ENCODE results near the gene PRKAR1B.

Gene PRKAR1B

GRCh38 chr7:716636-717035, 10.4 kb downstream of the PRKAR1B start:
- DNase-seq: no peak

GRCh38 chr7:716222-716621, 10.9 kb downstream of the PRKAR1B start:
- DNase-seq: no peak

DNA sequence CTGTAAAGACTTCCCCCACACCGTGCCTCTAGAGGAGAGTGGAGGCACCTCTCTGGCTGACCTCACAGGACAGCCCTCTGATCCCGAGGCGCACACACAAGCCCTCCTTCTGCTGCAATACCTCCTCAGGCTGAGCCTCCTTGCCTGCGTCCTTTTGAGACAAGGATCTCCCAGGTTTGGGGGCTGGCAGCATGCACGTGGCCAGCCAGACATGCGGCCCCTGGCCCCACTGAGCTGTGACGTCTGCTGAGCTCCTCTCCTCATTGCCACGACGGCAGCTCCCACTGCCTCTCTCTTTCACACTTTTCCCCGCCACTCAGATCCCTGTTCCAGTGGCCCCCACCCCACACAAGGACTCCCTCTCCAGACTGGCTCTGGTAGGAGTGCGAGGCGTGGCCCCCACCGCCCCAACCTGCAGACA, 12.8 kb downstream of the PRKAR1B start:
- DNase-seq: no peak

GRCh38 chr7:713488-714230, 13.4 kb downstream of the PRKAR1B start:
- DNase-seq: no peak

GRCh38 chr7:713139-713457, 14.0 kb downstream of the PRKAR1B start:
- no peak for DNase-seq

GRCh38 chr7:712381-713138, 14.5 kb downstream of the PRKAR1B start:
- DNase-seq: no peak

- no peak for DNase-seq
Observed at GRCh38 chr7:711922-712380, 15.1 kb downstream of the PRKAR1B start.

DNA sequence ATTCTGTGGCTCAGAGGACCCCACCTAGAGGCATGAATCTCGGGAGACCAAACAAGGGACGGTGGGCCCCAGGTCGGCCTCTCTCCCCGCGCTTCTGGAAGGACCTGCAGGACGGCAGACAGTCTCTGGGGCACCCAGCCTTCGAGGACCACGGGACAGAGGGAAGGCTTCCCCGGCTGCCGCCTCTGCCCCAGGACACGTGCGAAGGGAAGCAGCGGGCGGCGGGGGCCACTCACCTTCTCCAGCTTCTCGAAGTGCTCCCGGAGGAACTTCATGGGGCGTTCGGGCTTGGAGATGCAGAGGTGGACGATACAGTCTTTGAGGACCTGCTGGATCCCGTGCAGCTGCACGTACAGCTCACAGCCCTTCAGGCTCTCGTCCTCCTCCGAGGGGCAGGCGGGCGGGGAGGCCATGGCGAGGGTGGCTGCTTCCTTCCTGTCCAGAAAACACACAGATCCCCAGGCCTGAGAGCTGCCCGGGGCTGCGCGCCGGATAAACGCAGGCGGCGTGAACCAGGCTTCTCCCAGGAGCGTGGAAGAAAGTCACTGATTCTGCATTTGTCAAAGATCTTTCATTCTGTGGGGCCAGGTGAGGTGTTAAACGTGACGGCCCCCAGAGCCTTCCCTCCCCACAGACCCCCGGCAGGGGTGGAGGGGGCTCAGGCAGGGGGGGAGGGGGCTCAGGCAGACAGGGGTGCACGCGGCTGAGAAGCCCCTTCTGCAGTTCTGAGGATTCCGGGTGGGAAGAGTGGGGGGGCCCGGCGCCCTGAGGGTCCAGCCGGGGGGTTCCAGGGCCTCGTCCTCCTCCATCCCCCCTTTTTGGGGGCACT, 15.8 kb downstream of the PRKAR1B start:
- no peak for DNase-seq

DNA sequence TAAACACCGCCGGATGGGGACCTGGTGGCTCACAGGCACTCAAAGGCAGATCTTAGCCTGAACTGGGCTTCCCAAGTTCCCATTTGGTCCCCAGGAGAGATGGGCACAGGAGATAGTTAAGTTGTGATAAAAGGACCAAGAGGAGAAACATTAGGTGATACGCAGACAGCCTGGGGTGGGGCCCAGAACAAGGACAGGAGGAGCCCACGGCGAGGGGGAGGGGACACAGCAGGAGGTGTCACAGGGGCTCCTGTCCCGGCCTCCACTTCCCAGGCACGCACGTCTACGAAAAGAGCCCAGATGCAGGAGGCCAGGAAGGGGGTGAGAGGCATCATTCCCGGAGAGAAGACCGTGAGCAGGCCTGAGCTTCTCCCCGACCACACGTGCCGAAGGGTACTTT, 16.9 kb downstream of the PRKAR1B start:
- no peak for DNase-seq

DNA sequence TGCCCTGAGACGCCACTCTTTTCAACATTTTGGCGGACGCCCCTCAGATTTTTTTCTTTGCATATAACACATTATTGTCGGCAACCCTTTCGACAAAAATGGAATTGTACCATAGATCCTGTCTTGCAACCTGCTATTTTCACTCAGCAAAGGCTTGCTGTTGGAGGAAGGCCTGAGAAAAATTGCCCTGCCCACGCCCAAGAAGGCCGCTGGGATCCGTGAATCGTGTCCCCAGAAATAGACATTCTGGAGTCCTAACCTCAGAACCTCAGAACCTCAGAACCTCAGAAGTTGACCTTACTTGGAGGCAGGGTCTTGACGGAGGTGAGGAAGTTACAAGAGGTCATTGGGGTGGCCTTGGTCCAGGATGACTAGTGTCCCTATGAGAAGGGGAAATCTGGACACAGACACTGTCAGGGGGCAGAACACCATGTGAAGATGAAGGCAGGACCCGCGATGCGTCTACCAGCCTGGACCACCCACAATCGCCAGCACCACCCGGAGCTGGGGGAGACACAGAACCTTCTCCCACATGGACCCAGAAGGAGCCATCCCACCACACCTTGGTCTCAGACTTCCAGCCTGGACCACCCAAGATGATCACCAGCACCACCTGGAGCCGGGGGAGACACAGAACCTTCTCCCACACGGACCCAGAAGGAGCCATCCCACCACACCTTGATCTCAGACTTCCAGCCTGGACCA, 19.6 kb downstream of the PRKAR1B start:
- no peak for DNase-seq

- DNase-seq: no peak
Observed at GRCh38 chr7:706721-707120, 20.4 kb downstream of the PRKAR1B start.

DNA sequence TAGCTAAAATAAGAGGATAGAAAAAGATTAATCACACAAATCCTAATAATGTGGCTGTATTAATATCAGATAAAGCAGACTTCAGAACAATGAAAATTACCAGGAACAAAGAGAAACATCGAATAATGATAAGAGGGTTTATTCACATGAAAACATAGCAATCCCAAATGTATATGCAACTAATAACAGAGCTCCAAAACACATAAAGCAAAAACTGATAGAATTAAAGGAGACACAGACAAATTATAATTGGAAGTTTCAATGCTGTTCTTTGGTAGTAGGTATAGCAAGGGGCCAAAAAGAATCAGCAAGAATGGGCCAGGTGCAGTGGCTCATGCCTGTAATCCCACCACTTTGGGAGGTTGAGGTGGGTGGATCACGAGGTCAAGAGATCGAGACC, 24.0 kb downstream of the PRKAR1B start:
- no peak for DNase-seq

DNA sequence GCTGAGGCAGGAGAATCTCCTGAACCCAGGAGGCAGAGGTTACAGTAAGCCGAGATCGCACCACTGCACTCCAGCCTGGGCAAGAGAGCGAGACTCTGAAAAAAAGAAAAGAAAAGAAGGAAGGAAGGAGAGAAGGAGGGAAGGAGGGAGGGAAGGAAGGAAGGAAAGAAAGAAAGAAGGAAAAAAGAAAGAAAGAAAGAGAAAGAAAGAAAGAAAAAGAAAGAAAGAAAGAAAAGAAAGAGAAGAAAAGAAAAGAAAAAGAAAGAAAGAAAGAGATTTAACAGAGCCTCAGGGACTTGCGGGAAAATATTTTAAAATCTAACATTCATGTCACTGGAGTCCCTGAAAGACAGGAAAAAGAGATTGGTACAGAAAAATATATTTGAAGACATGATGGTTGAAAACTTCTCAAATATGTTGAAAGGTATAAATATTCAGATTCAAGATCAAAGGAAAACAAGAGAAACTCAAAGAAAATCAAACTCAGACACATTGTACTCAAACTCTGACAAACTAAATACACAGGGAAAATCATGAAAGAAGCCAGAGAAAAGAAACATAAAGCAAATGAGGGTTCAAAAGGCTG, 25.9 kb downstream of the PRKAR1B start:
- DNase-seq: no peak

GRCh38 chr7:699476-700170, 27.5 kb downstream of the PRKAR1B start:
- DNase-seq: no peak

DNA sequence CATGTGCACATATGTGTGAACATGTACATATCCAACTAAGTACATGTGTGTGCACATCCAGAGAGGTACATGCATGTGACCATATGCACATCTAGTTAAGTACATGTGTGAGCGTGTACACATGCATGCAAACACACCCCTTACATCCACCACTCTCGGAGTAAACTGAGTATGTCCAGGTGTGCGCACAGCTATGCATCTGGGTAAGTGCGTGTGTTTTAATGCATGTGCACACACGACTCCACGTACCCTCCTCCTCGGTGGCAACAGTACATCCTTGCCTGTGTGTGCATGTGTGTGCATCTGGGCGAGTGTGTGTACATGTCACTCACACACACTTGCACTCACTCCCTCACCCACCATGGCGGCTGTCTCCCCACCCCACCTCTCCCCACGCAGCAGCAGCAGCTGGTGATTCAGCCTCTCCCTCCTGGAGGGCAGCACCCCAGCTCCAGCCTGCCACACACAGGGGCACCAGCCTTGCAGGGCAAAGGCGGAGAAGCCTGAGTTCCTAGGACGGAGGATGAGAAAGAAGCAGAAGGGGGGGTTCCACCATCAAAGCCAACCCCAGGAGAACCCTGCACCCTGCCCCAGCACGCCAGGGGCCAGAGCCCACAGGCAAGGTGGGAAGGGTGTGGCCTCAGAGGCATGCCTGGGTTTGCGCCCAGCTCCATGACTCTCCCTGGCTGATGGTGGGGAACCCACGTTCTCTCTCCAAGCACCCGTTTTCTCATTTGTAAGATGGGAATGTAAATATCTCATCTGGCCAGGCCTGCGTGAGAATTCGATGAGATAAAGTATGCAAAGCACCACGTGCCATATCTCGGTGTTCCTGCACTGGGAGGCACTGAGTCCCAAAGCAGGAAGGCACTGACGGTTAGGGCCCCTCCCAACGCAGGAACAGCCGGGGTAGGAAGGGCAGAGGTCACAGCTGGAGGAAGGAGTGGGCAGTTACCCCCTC, 28.3 kb downstream of the PRKAR1B start:
- no peak for DNase-seq

GRCh38 chr7:696812-697551, 30.1 kb downstream of the PRKAR1B start:
- no peak for DNase-seq

DNA sequence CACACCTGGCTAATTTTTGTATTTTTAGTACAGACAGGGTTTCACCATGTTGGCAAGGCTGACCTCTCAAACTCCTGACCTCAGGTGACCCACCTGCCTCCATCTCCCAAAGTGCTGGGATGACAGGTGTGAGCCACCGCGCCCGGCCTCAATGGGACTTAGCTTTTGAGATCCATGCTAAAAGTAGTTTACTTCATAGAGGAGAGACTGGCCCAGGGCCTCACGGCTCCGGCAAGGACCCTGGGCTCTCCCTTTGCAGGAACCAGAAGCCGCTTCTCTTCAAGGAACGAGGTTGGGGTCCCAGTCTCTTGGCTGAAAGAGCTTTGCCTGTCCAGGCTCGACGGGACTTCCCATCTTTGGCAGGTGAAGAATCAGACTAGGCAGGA, 30.7 kb downstream of the PRKAR1B start:
- DNase-seq: no peak

DNA sequence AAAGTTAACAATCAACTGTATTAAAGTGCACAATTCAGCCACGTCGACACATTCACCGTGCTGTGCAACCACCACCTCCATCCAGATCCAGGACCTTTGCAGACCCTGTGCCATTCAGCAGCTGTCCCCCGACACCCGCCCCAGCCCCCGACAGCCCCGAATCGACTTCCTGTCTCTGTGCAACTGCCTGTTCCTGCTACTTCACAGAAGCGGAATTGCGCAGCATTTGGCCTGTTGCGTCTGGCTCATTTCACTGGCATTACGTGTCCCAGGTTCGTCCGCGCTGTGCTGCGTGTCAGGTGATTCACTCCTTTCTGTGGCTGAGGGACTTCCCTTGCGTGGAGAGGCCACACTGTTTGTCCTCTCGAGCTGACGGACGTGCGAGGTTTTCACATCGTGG, 33.8 kb downstream of the PRKAR1B start:
- DNase-seq: no peak

DNA sequence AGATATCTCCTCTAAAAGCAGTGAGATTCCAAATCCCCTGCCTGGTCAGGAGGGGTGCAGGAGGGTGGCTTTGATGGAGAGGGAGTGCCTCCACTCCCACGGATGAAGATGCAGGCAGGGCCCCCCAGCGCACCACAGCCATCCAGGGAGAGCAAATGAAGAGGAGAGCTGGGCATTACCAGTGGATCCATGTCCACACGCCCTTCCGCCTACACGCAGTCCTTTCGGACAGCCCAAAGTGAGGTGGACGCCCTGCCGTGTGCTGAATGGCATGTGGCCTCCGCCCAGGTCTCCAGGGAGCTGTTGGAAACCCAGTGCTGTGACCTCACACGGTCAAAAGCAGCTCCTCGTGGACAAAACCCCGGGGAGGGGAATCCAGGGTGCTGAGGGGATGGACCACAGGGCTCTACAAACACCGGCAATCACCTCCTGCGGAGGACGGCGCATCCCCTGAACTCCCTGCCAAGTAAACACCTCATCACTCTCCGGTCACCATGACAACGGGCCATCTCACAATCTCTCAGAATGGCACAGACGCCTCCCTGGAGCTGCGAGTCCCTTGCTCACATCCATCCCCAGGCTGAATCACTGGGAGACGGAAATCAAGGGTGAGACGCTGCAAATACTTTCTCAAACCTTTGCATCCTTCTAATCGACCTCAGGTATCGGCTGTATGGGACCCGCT, 35.6 kb downstream of the PRKAR1B start:
- DNase-seq: no peak
